ENCODE results near the gene MRPS12.

DNA sequence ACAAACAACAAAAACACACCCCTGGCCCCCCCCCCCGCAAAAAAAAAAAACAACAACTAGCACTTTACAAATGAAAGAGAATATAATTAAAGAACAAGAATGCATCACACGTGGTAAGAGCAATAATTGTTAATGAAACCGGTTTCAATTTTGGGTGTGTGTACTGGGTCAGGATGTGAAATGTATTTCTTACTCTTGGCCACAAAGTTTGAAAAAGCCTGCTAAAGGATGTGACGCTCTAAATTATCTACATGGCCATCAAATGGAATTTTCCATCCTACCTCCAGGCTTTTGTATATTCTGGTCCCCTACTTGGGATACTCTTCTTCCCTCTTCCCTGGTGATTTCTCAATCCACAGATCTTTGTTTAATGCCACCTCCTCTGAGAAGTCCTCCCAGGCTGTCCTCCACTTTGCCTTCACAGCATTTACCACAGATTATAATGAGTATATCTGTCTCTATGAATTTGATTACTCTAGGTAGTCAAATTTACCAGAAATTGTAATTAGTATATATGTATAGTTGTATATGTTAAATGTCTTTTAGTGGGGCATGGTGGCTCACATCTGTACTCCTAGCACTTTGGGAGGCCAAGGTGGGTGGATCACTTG lies 2.2 kb upstream of the MRPS12 start:
- no peak for TF ChIP-seq CTCF (tag by site-specific recombination; IDR thresholded peaks at IDR 0.05)
- TF ChIP-seq, protein P1, sequence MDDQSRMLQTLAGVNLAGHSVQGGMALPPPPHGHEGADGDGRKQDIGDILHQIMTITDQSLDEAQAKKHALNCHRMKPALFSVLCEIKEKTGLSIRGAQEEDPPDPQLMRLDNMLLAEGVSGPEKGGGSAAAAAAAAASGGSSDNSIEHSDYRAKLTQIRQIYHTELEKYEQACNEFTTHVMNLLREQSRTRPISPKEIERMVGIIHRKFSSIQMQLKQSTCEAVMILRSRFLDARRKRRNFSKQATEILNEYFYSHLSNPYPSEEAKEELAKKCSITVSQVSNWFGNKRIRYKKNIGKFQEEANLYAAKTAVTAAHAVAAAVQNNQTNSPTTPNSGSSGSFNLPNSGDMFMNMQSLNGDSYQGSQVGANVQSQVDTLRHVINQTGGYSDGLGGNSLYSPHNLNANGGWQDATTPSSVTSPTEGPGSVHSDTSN (CRISPR knock-in tag; IDR thresholded peaks at IDR 0.05): no peak
- no peak for TF ChIP-seq ZNF394 (tag by site-specific recombination; IDR thresholded peaks at IDR 0.05; ENCODE audit: borderline replicate concordance)
- TF ChIP-seq ELK4 (IDR thresholded peaks at IDR 0.05; ENCODE audit: borderline replicate concordance, low read depth, low read length): no peak
- TF ChIP-seq AEBP2 (tag by site-specific recombination; IDR thresholded peaks at IDR 0.05; ENCODE audit: borderline replicate concordance): no peak
- TF ChIP-seq, protein P2, sequence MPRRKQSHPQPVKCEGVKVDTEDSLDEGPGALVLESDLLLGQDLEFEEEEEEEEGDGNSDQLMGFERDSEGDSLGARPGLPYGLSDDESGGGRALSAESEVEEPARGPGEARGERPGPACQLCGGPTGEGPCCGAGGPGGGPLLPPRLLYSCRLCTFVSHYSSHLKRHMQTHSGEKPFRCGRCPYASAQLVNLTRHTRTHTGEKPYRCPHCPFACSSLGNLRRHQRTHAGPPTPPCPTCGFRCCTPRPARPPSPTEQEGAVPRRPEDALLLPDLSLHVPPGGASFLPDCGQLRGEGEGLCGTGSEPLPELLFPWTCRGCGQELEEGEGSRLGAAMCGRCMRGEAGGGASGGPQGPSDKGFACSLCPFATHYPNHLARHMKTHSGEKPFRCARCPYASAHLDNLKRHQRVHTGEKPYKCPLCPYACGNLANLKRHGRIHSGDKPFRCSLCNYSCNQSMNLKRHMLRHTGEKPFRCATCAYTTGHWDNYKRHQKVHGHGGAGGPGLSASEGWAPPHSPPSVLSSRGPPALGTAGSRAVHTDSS (tag by site-specific recombination; IDR thresholded peaks at IDR 0.05): no peak
- no peak for TF ChIP-seq WT1 (tag by site-specific recombination; IDR thresholded peaks at IDR 0.05)
- TF ChIP-seq ZNF561 (tag by site-specific recombination; IDR thresholded peaks at IDR 0.05; ENCODE audit: borderline replicate concordance): no peak
- peak; percentile 51; the same call in 1 of the 2 replicates for TF ChIP-seq ZNF335 (tag by site-specific recombination; conservative IDR thresholded peaks at IDR 0.05)
- TF ChIP-seq ZNF707 (tag by site-specific recombination; IDR thresholded peaks at IDR 0.05): no peak
- TF ChIP-seq ZNF266 (tag by site-specific recombination; IDR thresholded peaks at IDR 0.05; ENCODE audit: low read depth): no peak

Data from HEK293 (cell line).